A549 (cell line): Measurements from ENCODE around the gene HEATR5B. TPM values are rescaled to one million over a fixed set of nuclear protein-coding genes. Genes with fewer than 3 reads are reported as not detected.

Experiments
- ATAC-seq, 2 experiments: fragments of 200-7000 bp in 1 of 2; fragments of >200 bp in 1 of 2; cut with Nextera tagmentation in 1 of 2; cut with Tn5 transposase in 1 of 2; 3 replicates each; pipeline versions ENCODE4 v1.8.0 to v1.9.1; 2018 to 2020; ENCODE audit warnings: mild to moderate bottlenecking in 1 of 2, moderate library complexity in 1 of 2
- CTCF ChIA-PET: fragments of 300-600 bp; sonication (Branson Sonifier 250); formaldehyde crosslinking; extraction: SDS; loops from one replicate; lab custom pipeline; 2021; ENCODE audit warnings: antibody characterized with exemption, inconsistent platforms; lab: Yijun Ruan, JAX
- POLR2A ChIA-PET: fragments of 350-600 bp; formaldehyde crosslinking; extraction: SDS; loops from one replicate; lab custom pipeline; 2021; ENCODE audit warnings: antibody characterized with exemption, inconsistent platforms; lab: Yijun Ruan, JAX
- DNase-seq, 2 experiments: peaks; one replicate each; pipeline versions ENCODE4 v3.0.0 to v3.0.0-alpha.2; 2011 to 2016; ENCODE audit warnings: low read depth in 1 of 2, low spot score in 1 of 2
- FAIRE-seq: peaks from 2 replicates; lab custom pipeline; 2011; peaks lifted over from hg19 to GRCh38; lab: Jason Lieb, UNC
- H3K27ac ChIP-seq, 2 experiments: fragments of >200 bp; sonication (Bioruptor Twin); formaldehyde crosslinking; 3 replicates each; pipeline ENCODE4 v1.5.1; 2016 to 2017
- H3K4me1 ChIP-seq: fragments of >200 bp; sonication (Bioruptor Twin); formaldehyde crosslinking; 3 replicates; pipeline ENCODE4 v1.6.1; 2016
- H3K4me2 ChIP-seq: fragments of >200 bp; sonication (Bioruptor Twin); formaldehyde crosslinking; 3 replicates; pipeline ENCODE4 v1.6.1; 2016
- H3K4me3 ChIP-seq: fragments of >200 bp; sonication (Bioruptor Twin); formaldehyde crosslinking; 3 replicates; pipeline ENCODE4 v1.5.1; 2016
- H3K9me3 ChIP-seq: fragments of >200 bp; sonication (Bioruptor Twin); formaldehyde crosslinking; 3 replicates; pipeline ENCODE4 v1.6.1; 2016
- BCL3 ChIP-seq: fragments of >200 bp; sonication (Bioruptor Twin); formaldehyde crosslinking; IDR thresholded peaks from 3 replicates; pipeline ENCODE4 v1.6.1; 2016
- FOSB ChIP-seq: fragments of 250-450 bp; sonication (Bioruptor Pico); IDR thresholded peaks from 2 replicates; pipeline ENCODE4 v1.5.0; 2020; ENCODE audit warnings: mild to moderate bottlenecking, moderate library complexity
- HEYL ChIP-seq: fragments of 250-450 bp; sonication (Bioruptor Pico); IDR thresholded peaks from 2 replicates; pipeline ENCODE4 v1.8.0; 2021; ENCODE audit warnings: mild to moderate bottlenecking, moderate library complexity
- HMGXB4 ChIP-seq: fragments of 250-450 bp; sonication (Bioruptor Pico); IDR thresholded peaks from 2 replicates; pipeline ENCODE4 v1.5.0; 2021; ENCODE audit warnings: mild to moderate bottlenecking, moderate library complexity, borderline replicate concordance
- HOXB13 ChIP-seq: fragments of 250-450 bp; sonication (Bioruptor Pico); IDR thresholded peaks from 2 replicates; pipeline ENCODE4 v1.5.0; 2020; ENCODE audit warnings: low read depth, mild to moderate bottlenecking, moderate library complexity
- JUN ChIP-seq, 2 experiments: fragments of >200 bp; sonication (Bioruptor Twin); formaldehyde crosslinking; IDR thresholded peaks; 2 replicates in 1 of 2; 3 replicates in 1 of 2; pipeline ENCODE4 v1.6.1; 2016 to 2017
- JUNB ChIP-seq: fragments of >200 bp; sonication (Bioruptor Twin); formaldehyde crosslinking; IDR thresholded peaks from 2 replicates; pipeline ENCODE4 v1.6.1; 2016
- KDM1A ChIP-seq: fragments of 200-600 bp; sonication (generic); IDR thresholded peaks from 2 replicates; pipeline ENCODE4 v1.6.1; 2016; ENCODE audit warnings: low read depth, mild to moderate bottlenecking
- KDM5A ChIP-seq: fragments of 200-600 bp; sonication (generic); IDR thresholded peaks from 2 replicates; pipeline ENCODE4 v1.6.1; 2016; ENCODE audit warnings: antibody characterized with exemption, mild to moderate bottlenecking
- MAZ ChIP-seq: fragments of 150-350 bp; IDR thresholded peaks from 2 replicates; pipeline ENCODE4 v1.6.1; 2014; ENCODE audit warnings: antibody characterized with exemption, low read depth, low read length, borderline replicate concordance
- MYC ChIP-seq: IDR thresholded peaks from 2 replicates; pipeline ENCODE4 v1.6.1; 2012; ENCODE audit warnings: mild to moderate bottlenecking, inconsistent platforms, low read length, improper control_type of control experiment, borderline replicate concordance
- NFE2L2 ChIP-seq: fragments of 150-350 bp; conservative IDR thresholded peaks from 2 replicates; pipeline ENCODE4 v1.6.1; 2014; ENCODE audit warnings: low read length
- PBX3 ChIP-seq: IDR thresholded peaks from 2 replicates; pipeline ENCODE4 v1.6.1; 2012
- PHF8 ChIP-seq: fragments of 200-600 bp; sonication (generic); IDR thresholded peaks from 2 replicates; pipeline ENCODE4 v1.6.1; 2016; ENCODE audit warnings: low read depth, mild to moderate bottlenecking, antibody characterized with exemption, moderate library complexity, borderline replicate concordance
- POLR2A ChIP-seq: IDR thresholded peaks from 2 replicates; pipeline ENCODE4 v1.6.1; 2012; ENCODE audit warnings: mild to moderate bottlenecking, low read length
- RAD21 ChIP-seq, 2 experiments: fragments of >200 bp in 1 of 2; sonication (Bioruptor Twin) in 1 of 2; formaldehyde crosslinking in 1 of 2; IDR thresholded peaks in 1 of 2; conservative IDR thresholded peaks in 1 of 2; 2 replicates in 1 of 2; 3 replicates in 1 of 2; pipeline ENCODE4 v1.6.1; 2012 to 2018; ENCODE audit warnings: inconsistent platforms in 1 of 2
- RFX5 ChIP-seq: fragments of 450-650 bp; IDR thresholded peaks from 2 replicates; pipeline ENCODE4 v1.7.1; 2014; ENCODE audit warnings: antibody characterized with exemption, mild to moderate bottlenecking, moderate library complexity
- RNF2 ChIP-seq: fragments of 200-600 bp; sonication (generic); IDR thresholded peaks from 2 replicates; pipeline ENCODE4 v1.6.1; 2016; ENCODE audit warnings: low read depth, mild to moderate bottlenecking, antibody characterized with exemption, moderate library complexity, borderline replicate concordance
- TP53 ChIP-seq: fragments of 250-450 bp; sonication (Bioruptor Pico); IDR thresholded peaks from 2 replicates; pipeline ENCODE4 v1.5.0; 2021; ENCODE audit warnings: mild to moderate bottlenecking, moderate library complexity
- USF2 ChIP-seq: fragments of 450-650 bp; IDR thresholded peaks from 2 replicates; pipeline ENCODE4 v1.6.1; 2014; ENCODE audit warnings: antibody characterized with exemption
- ZFP36 ChIP-seq: fragments of 450-650 bp; IDR thresholded peaks from 2 replicates; pipeline ENCODE4 v1.6.1; 2014; ENCODE audit warnings: borderline replicate concordance; ENCODE audit not compliant: partially characterized antibody
- WGBS: methylation state at CpG from one replicate; pipeline ENCODE4 v1.1.6; 2017; ENCODE audit errors: missing lambda C conversion rate; 5-methylcytosine and 5-hydroxymethylcytosine counted together
- polyA plus RNA-seq, 4 experiments: library from polyadenylated mRNA; depleted of rRNA in 3 of 4; stranded (reverse); fragments of >200 nt; fragmentation: RNase III in 1 of 4; extraction: RNeasy Plus Mini Kit Qiagen cat#74134 plus additional on column Dnase treatment in 1 of 4; gene quantifications; 2 replicates in 3 of 4; 3 replicates in 1 of 4; pipeline ENCODE4 v1.2.3, GENCODE V29; 2011 to 2017

Gene HEATR5B
- polyA plus RNA-seq, 2 of the 4 experiments (the other 2 are of a cell fraction), result 8.4 to 26.1 TPM

- no peak for DNase-seq
- no peaks in the 10 kb centered on the region for H3K9me3 ChIP-seq
- POLR2A ChIA-PET, result no interaction called here
- no peak for ATAC-seq
- TF ChIP-seq MAZ (no peak), BCL3 (no peak), KDM1A (no peak), HEYL (CRISPR knock-in tag) (no peak), RNF2 (no peak), POLR2A (no peak), ZFP36 (no peak), NFE2L2 (no peak), PHF8 (no peak), JUNB (no peak), RFX5 (no peak), PBX3 (no peak), HMGXB4 (CRISPR knock-in tag) (no peak), HOXB13 (CRISPR knock-in tag) (no peak), KDM5A (no peak), FOSB (CRISPR knock-in tag) (no peak), RAD21 (conservative IDR thresholded peaks at IDR 0.05 in 1 of 2, IDR thresholded peaks at IDR 0.05 in 1 of 2) (no peak), USF2 (no peak), JUN (IDR thresholded peaks at IDR 0.05) (no peak)
- TF ChIP-seq, all 56 proteins: peak for 0
- peaks cover 14% of the 10 kb centered on the region for H3K4me1 ChIP-seq
- CTCF ChIA-PET, result no interaction called here
- no peak overlapping the region for H3K27ac ChIP-seq
- no peak overlapping the region for H3K4me2 ChIP-seq
- H3K4me3 ChIP-seq, result no peak overlapping the region
- 94% methylated on average over 3 of the region's 3 CpGs for WGBS
- FAIRE-seq, result no peak
Observed at GRCh38 chr2:37102588-37102987, 18.4 kb upstream of the HEATR5B start.

- FAIRE-seq, result no peak
- no peak overlapping the region for H3K4me2 ChIP-seq
- no peak for TF ChIP-seq RFX5
- no peak for TF ChIP-seq MYC
- TF ChIP-seq TP53 (CRISPR knock-in tag), result no peak
- TF ChIP-seq POLR2A, result no peak
- H3K27ac ChIP-seq, result no peak overlapping the region
- ChIA-PET CTCF (no interaction called here), POLR2A (no interaction called here)
- peaks cover 14% of the 10 kb centered on the region for H3K4me1 ChIP-seq
- H3K9me3 ChIP-seq, result no peaks in the 10 kb centered on the region
- no peak for DNase-seq
- H3K4me3 ChIP-seq, result no peak overlapping the region
- peak; percentile 56 to 59; a peak in 3 of 6 replicates for ATAC-seq
- 27% methylated on average over 1 of the region's 1 CpG for WGBS
Observed at GRCh38 chr2:37100054-37100453, 15.9 kb upstream of the HEATR5B start.
